HepG2 (cell line): ENCODE results near the gene GLYR1. TPM values are rescaled to one million over a fixed set of nuclear protein-coding genes. Genes with fewer than 3 reads are reported as not detected.

Experiments
- ATAC-seq: fragments of 200-7000 bp; cut with Tn5 transposase; 3 replicates; pipeline ENCODE4 v1.9.1; 2020; ENCODE audit warnings: mild to moderate bottlenecking, moderate library complexity
- BruUV-seq: library from RNA; stranded (reverse); fragments of 400-500 nt; replicated peaks from 2 replicates; lab custom pipeline; 2021; lab: Mats Ljungman, UMichigan
- CTCF ChIA-PET: fragments of 300-600 bp; formaldehyde crosslinking; extraction: SDS; loops from one replicate; lab custom pipeline; 2021; ENCODE audit warnings: low total read pairs, inconsistent platforms, low intra/inter-chr PET ratio; lab: Yijun Ruan, JAX
- POLR2A ChIA-PET: fragments of 350-600 bp; sonication (Branson Sonifier 250); formaldehyde crosslinking; loops from one replicate; lab custom pipeline; 2020; ENCODE audit warnings: antibody characterized with exemption, inconsistent platforms; lab: Yijun Ruan, JAX
- DNase-seq: peaks from one replicate; pipeline ENCODE4 v3.0.0-alpha.2; 2015; ENCODE audit warnings: low spot score
- FAIRE-seq: peaks from 3 replicates; lab custom pipeline; 2011; peaks lifted over from hg19 to GRCh38; lab: Jason Lieb, UNC
- H2AFZ ChIP-seq: one replicate; pipeline ENCODE4 v1.6.1; 2011; ENCODE audit warnings: low read length, inconsistent platforms
- H3K27ac ChIP-seq: fragments of 300-600 bp; 3 replicates; pipeline ENCODE4 v1.8.0; 2011; ENCODE audit warnings: mixed run types, mild to moderate bottlenecking, mixed read lengths, low read length, inconsistent platforms; ENCODE audit not compliant: insufficient read depth; ENCODE audit errors: extremely low read length
- H3K27me3 ChIP-seq, 2 experiments: fragments of 200-600 bp in 1 of 2; 2 replicates in 1 of 2; 3 replicates in 1 of 2; pipeline versions ENCODE4 v1.6.0 to v1.8.0; 2011; ENCODE audit warnings: low read length in 2 of 2, mild to moderate bottlenecking in 2 of 2, moderate library complexity in 2 of 2, inconsistent platforms in 1 of 2; ENCODE audit not compliant: insufficient read depth in 2 of 2, control insufficient read depth in 1 of 2
- H3K36me3 ChIP-seq, 2 experiments: fragments of 200-600 bp in 1 of 2; replicated peaks in 1 of 2; 2 replicates in 1 of 2; 3 replicates in 1 of 2; pipeline versions ENCODE4 v1.5.1 to v1.8.0; 2011; ENCODE audit warnings: low read length in 2 of 2, inconsistent platforms in 1 of 2; ENCODE audit not compliant: insufficient read depth in 2 of 2, control insufficient read depth in 1 of 2
- H3K4me1 ChIP-seq: 2 replicates; pipeline ENCODE4 v1.5.1; 2012; ENCODE audit warnings: low read length, inconsistent platforms; ENCODE audit not compliant: insufficient read depth
- H3K4me2 ChIP-seq: 2 replicates; pipeline ENCODE4 v1.6.0; 2011; ENCODE audit warnings: low read depth, low read length, inconsistent platforms
- H3K4me3 ChIP-seq, 3 experiments: fragments of 200-600 bp in 1 of 3; sonication (generic), shearing (Covaris generic) in 1 of 3; replicated peaks in 1 of 3; 2 replicates each; pipeline ENCODE4 v1.5.1; 2011 to 2016; ENCODE audit warnings: low read length in 3 of 3, inconsistent platforms in 2 of 3, low read depth in 2 of 3, mild to moderate bottlenecking in 2 of 3, control low read depth in 1 of 3, mixed read lengths in 1 of 3; ENCODE audit not compliant: insufficient read depth in 1 of 3
- H3K79me2 ChIP-seq: one replicate; pipeline ENCODE4 v1.6.1; 2011; ENCODE audit warnings: low read length, inconsistent platforms; ENCODE audit not compliant: insufficient read depth
- H3K9ac ChIP-seq: 2 replicates; pipeline ENCODE4 v1.6.0; 2011; ENCODE audit warnings: mild to moderate bottlenecking, low read depth, low read length, inconsistent platforms; ENCODE audit not compliant: insufficient read depth
- H3K9me3 ChIP-seq: 2 replicates; pipeline ENCODE4 v1.5.1; 2012; ENCODE audit warnings: mild to moderate bottlenecking, low read length
- H4K20me1 ChIP-seq: 2 replicates; pipeline ENCODE4 v1.6.0; 2011; ENCODE audit warnings: inconsistent platforms, mild to moderate bottlenecking, low read length, moderate library complexity; ENCODE audit not compliant: insufficient read depth
- ATAD3A ChIP-seq: sonication (generic); formaldehyde crosslinking; IDR thresholded peaks from 2 replicates; pipeline ENCODE4 v1.4.0; 2020; ENCODE audit warnings: missing genetic modification reagents
- BORCS8-MEF2B ChIP-seq: sonication (generic); formaldehyde crosslinking; IDR thresholded peaks from 2 replicates; pipeline ENCODE4 v1.8.0; 2022; ENCODE audit warnings: mild to moderate bottlenecking, missing genetic modification reagents
- CEBPG ChIP-seq: IDR thresholded peaks from 2 replicates; pipeline ENCODE4 v1.6.1; 2016
- DMAP1 ChIP-seq: IDR thresholded peaks from 2 replicates; pipeline ENCODE4 v1.6.1; 2016
- KLF9 ChIP-seq: IDR thresholded peaks from 2 replicates; pipeline ENCODE4 v1.6.1; 2016; ENCODE audit warnings: low read depth
- MAFK ChIP-seq, 2 experiments: IDR thresholded peaks in 1 of 2; conservative IDR thresholded peaks in 1 of 2; 2 replicates each; pipeline ENCODE4 v1.6.1; 2011; ENCODE audit warnings: improper control_type of control experiment in 2 of 2, low read length in 2 of 2
- NFE2L2 ChIP-seq: fragments of 150-350 bp; IDR thresholded peaks from 2 replicates; pipeline ENCODE4 v1.6.1; 2014; ENCODE audit warnings: low read length
- NFYB ChIP-seq: sonication (generic); formaldehyde crosslinking; IDR thresholded peaks from 2 replicates; pipeline ENCODE4 v1.4.0; 2020; ENCODE audit warnings: missing genetic modification reagents
- ZFAT ChIP-seq: sonication (generic); formaldehyde crosslinking; conservative IDR thresholded peaks from 2 replicates; pipeline ENCODE4 v1.8.1; 2023; ENCODE audit warnings: missing genetic modification reagents, inconsistent platforms
- ZFP36 ChIP-seq: fragments of 150-350 bp; IDR thresholded peaks from 2 replicates; pipeline ENCODE4 v1.6.1; 2018; ENCODE audit warnings: borderline replicate concordance, low read length, low read depth; ENCODE audit not compliant: partially characterized antibody
- ZNF329 ChIP-seq: sonication (generic); formaldehyde crosslinking; IDR thresholded peaks from 2 replicates; pipeline ENCODE4 v1.9.0; 2021; ENCODE audit warnings: low read depth, mild to moderate bottlenecking, missing genetic modification reagents
- ZNF431 ChIP-seq: sonication (generic); formaldehyde crosslinking; IDR thresholded peaks from 2 replicates; pipeline ENCODE4 v1.9.0; 2022; ENCODE audit warnings: missing genetic modification reagents, low read depth, mild to moderate bottlenecking, borderline replicate concordance
- ZNF746 ChIP-seq: sonication (generic); formaldehyde crosslinking; IDR thresholded peaks from 2 replicates; pipeline ENCODE4 v1.8.0; 2022; ENCODE audit warnings: mild to moderate bottlenecking, missing genetic modification reagents
- ZNF839 ChIP-seq: sonication (generic); formaldehyde crosslinking; IDR thresholded peaks from 2 replicates; pipeline ENCODE4 v1.4.0; 2020; ENCODE audit warnings: missing genetic modification reagents, mild to moderate bottlenecking, borderline replicate concordance
- WGBS: methylation state at CpG from one replicate; pipeline ENCODE4 v1.1.6; 2017; ENCODE audit warnings: low lambda C conversion rate; 5-methylcytosine and 5-hydroxymethylcytosine counted together
- in situ Hi-C: cut with HindIII; loops from 2 replicates; pipeline ENCODE4 v1.10.0; 2017; ENCODE audit warnings: low pct_unique_long_range_greater_than_20kb; ENCODE audit not compliant: extremely low pct_ligation_motif_present
- intact Hi-C: fragments of 100-400 bp; cut with micrococcal nuclease; formaldehyde crosslinking; loops from one replicate; pipeline ENCODE4 v1.10.0; 2022; ENCODE audit not compliant: unreplicated experiment
- polyA plus RNA-seq, 8 experiments: library from polyadenylated mRNA; depleted of rRNA in 3 of 8; stranded (reverse) in 7 of 8; unstranded in 1 of 8; fragments of >200 nt; fragmentation: Illumina TruSeq in 4 of 8; extraction: Trizol in 4 of 8; gene quantifications; 2 replicates each; pipeline versions ENCODE4 v1.2.1 to v1.2.3, GENCODE V29; 2011 to 2016; ENCODE audit warnings: low read depth in 4 of 8, missing spikeins in 1 of 8, mixed read lengths in 1 of 8; ENCODE audit not compliant: insufficient read depth in 1 of 8
- total RNA-seq, 5 experiments: library from RNA; depleted of rRNA; stranded (reverse); fragments of >200 nt; fragmentation: Illumina TruSeq; extraction: Trizol; gene quantifications; 2 replicates each; pipeline ENCODE4 v1.2.3, GENCODE V29; 2016; ENCODE audit warnings: low read depth in 1 of 5
- TF ChIP-seq, protein P1 (sequence below): sonication (generic); formaldehyde crosslinking; IDR thresholded peaks from 2 replicates; pipeline ENCODE4 v1.9.0; 2021; ENCODE audit warnings: missing genetic modification reagents, borderline replicate concordance
- TF ChIP-seq, protein P2 (sequence below): sonication (generic); formaldehyde crosslinking; IDR thresholded peaks from one replicate; pipeline ENCODE4 v1.5.1; 2020; ENCODE audit warnings: mild to moderate bottlenecking, missing genetic modification reagents; ENCODE audit errors: not compliant biosample characterization

Gene GLYR1
- total and polyA plus RNA-seq, 2 of the 13 experiments (the other 11 are each of a cell fraction or from before 2014, with no cell fraction given), result 28.3 to 48.7 TPM

DNA sequence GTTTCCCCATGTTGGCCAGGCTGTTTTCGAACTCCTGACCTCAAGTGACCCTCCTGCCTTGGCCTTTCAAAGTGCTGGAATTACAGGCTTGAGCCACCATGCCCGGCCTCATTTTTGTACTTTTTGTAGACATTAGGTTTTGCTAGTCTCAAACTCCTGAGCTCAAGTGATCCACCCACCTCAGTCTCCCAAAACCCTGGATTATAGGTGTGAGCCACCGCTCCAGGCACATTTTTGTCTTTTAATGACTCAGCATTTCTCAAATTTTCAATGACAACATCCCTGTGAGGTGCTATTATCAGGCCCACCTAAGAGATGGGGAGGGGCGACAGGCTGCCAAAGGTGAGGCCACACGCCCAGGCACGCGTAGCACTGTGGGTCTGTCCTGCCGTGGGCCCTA, 60.0 kb downstream of the GLYR1 start:
- H3K9me3 ChIP-seq, result no peaks in the 10 kb centered on the region
- ChIA-PET CTCF (no interaction called here), POLR2A (no interaction called here)
- DNase-seq (no peak), ATAC-seq (no peak), FAIRE-seq (no peak)
- no peaks in the 10 kb centered on the region for H3K79me2 ChIP-seq
- no peak overlapping the region for H3K9ac ChIP-seq
- H2AFZ ChIP-seq, result no peak overlapping the region
- peaks cover 90% of the 10 kb centered on the region for H3K4me1 ChIP-seq
- no peak overlapping the region for H3K27ac ChIP-seq
- no TSS peak for BruUV-seq
- H3K36me3 ChIP-seq, result no peaks in the 10 kb centered on the region
- in situ Hi-C loops, result no loop called here
- no peaks in the 10 kb centered on the region for H4K20me1 ChIP-seq
- no peak overlapping the region for H3K4me3 ChIP-seq
- WGBS, result 72% methylated on average over 8 of the region's 8 CpGs
- no peak overlapping the region for H3K4me2 ChIP-seq
- intact Hi-C loops, result no loop called here
- H3K27me3 ChIP-seq, result no peaks in the 10 kb centered on the region; a peak in 1 of 5 replicates
- no peak for TF ChIP-seq KLF9
- no peak for TF ChIP-seq ZNF746
- no peak for TF ChIP-seq ZFP36
- TF ChIP-seq NFE2L2, result peak; percentile 89
- TF ChIP-seq MAFK (conservative IDR thresholded peaks at IDR 0.05 in 1 of 2, IDR thresholded peaks at IDR 0.05 in 1 of 2; ENCODE audit: low read length in 2 of 2), result peak; percentile 95 to 97
- no peak for TF ChIP-seq BORCS8-MEF2B (CRISPR knock-in tag)
- TF ChIP-seq, protein P1, sequence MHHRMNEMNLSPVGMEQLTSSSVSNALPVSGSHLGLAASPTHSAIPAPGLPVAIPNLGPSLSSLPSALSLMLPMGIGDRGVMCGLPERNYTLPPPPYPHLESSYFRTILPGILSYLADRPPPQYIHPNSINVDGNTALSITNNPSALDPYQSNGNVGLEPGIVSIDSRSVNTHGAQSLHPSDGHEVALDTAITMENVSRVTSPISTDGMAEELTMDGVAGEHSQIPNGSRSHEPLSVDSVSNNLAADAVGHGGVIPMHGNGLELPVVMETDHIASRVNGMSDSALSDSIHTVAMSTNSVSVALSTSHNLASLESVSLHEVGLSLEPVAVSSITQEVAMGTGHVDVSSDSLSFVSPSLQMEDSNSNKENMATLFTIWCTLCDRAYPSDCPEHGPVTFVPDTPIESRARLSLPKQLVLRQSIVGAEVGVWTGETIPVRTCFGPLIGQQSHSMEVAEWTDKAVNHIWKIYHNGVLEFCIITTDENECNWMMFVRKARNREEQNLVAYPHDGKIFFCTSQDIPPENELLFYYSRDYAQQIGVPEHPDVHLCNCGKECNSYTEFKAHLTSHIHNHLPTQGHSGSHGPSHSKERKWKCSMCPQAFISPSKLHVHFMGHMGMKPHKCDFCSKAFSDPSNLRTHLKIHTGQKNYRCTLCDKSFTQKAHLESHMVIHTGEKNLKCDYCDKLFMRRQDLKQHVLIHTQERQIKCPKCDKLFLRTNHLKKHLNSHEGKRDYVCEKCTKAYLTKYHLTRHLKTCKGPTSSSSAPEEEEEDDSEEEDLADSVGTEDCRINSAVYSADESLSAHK (CRISPR knock-in tag), result no peak
- TF ChIP-seq DMAP1 (CRISPR knock-in tag), result no peak
- TF ChIP-seq ZNF839 (CRISPR knock-in tag), result no peak
- TF ChIP-seq CEBPG (CRISPR knock-in tag), result no peak
- no peak for TF ChIP-seq ZNF431 (CRISPR knock-in tag)
- no peak for TF ChIP-seq NFYB (CRISPR knock-in tag)
- TF ChIP-seq ZFAT, result no peak
- TF ChIP-seq ZNF329, result no peak
- TF ChIP-seq, protein P2, sequence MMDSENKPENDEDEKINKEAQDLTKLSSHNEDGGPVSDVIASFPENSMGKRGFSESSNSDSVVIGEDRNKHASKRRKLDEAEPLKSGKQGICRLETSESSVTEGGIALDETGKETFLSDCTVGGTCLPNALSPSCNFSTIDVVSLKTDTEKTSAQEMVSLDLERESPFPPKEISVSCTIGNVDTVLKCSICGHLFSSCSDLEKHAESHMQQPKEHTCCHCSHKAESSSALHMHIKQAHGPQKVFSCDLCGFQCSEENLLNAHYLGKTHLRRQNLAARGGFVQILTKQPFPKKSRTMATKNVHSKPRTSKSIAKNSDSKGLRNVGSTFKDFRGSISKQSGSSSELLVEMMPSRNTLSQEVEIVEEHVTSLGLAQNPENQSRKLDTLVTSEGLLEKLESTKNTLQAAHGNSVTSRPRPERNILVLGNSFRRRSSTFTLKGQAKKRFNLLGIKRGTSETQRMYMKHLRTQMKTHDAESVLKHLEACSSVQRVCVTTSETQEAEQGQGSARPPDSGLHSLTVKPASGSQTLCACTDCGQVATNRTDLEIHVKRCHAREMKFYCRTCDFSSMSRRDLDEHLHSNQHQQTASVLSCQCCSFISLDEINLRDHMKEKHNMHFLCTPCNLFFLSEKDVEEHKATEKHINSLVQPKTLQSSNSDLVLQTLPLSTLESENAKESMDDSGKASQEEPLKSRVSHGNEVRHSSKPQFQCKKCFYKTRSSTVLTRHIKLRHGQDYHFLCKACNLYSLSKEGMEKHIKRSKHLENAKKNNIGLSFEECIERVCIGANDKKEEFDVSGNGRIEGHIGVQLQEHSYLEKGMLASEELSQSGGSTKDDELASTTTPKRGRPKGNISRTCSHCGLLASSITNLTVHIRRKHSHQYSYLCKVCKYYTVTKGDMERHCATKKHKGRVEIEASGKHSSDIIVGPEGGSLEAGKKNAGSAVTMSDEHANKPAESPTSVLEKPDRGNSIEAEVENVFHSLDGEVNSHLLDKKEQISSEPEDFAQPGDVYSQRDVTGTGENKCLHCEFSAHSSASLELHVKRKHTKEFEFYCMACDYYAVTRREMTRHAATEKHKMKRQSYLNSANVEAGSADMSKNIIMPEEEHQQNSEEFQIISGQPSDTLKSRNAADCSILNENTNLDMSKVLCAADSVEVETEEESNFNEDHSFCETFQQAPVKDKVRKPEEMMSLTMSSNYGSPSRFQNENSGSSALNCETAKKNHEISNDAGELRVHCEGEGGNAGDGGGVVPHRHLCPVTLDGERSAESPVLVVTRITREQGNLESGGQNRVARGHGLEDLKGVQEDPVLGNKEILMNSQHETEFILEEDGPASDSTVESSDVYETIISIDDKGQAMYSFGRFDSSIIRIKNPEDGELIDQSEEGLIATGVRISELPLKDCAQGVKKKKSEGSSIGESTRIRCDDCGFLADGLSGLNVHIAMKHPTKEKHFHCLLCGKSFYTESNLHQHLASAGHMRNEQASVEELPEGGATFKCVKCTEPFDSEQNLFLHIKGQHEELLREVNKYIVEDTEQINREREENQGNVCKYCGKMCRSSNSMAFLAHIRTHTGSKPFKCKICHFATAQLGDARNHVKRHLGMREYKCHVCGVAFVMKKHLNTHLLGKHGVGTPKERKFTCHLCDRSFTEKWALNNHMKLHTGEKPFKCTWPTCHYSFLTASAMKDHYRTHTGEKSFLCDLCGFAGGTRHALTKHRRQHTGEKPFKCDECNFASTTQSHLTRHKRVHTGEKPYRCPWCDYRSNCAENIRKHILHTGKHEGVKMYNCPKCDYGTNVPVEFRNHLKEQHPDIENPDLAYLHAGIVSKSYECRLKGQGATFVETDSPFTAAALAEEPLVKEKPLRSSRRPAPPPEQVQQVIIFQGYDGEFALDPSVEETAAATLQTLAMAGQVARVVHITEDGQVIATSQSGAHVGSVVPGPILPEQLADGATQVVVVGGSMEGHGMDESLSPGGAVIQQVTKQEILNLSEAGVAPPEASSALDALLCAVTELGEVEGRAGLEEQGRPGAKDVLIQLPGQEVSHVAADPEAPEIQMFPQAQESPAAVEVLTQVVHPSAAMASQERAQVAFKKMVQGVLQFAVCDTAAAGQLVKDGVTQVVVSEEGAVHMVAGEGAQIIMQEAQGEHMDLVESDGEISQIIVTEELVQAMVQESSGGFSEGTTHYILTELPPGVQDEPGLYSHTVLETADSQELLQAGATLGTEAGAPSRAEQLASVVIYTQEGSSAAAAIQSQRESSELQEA (CRISPR knock-in tag), result no peak
- TF ChIP-seq ATAD3A (CRISPR knock-in tag), result no peak
